Epithelial cell of esophagus (primary cell): ENCODE data around the gene UTP25.

Experiments used
- DNase-seq: peaks from one replicate; pipeline ENCODE4 v3.0.0; 2010; ENCODE audit warnings: low read depth
- H3K4me3 ChIP-seq: 2 replicates; pipeline ENCODE4 v1.5.1; 2011; ENCODE audit warnings: mild to moderate bottlenecking, low read length, control low read depth
- TF ChIP-seq, protein P1 (sequence below): IDR thresholded peaks from 2 replicates; pipeline ENCODE4 v1.5.1; 2011; ENCODE audit warnings: low read depth, mild to moderate bottlenecking, low read length, control low read depth, inconsistent platforms; ENCODE audit not compliant: insufficient read depth; ENCODE audit errors: missing control alignments

Gene UTP25

DNA sequence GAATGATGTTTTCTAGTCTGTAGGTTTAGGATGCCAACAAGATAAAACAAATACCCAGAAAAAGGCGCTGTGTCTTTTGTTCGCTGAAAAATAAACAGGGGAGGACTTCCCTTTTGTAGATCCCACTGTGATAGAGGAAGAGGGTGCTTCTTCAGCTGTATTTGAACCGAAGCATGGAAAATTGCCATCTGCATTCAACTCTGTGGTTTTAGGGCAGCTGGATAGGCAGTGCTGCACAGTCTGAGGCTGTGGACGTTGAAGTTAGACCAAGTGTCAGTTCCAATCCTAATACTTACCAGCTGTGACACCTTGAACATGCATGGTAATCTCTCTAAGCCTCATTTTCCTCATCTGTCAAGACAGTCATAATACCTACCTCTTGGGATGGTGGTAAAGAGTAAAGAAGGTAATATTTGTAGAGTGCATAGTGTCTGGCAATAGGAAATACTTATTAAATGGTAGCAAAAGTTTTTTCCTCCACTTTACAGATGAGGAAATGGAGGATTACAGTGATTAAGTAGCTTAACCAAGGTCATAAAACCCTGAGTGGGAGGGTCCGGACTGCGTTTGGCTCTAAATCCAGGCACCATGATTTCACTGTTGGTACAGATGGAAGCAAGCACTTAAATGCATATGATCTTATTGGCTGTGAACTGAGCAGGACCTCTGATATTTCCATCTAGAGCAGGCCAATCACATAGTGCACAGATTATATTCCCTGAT, 48.5 kb downstream of the UTP25 start:
- no peak overlapping the region for H3K4me3 ChIP-seq
- DNase-seq, result no peak
- TF ChIP-seq, protein P1, sequence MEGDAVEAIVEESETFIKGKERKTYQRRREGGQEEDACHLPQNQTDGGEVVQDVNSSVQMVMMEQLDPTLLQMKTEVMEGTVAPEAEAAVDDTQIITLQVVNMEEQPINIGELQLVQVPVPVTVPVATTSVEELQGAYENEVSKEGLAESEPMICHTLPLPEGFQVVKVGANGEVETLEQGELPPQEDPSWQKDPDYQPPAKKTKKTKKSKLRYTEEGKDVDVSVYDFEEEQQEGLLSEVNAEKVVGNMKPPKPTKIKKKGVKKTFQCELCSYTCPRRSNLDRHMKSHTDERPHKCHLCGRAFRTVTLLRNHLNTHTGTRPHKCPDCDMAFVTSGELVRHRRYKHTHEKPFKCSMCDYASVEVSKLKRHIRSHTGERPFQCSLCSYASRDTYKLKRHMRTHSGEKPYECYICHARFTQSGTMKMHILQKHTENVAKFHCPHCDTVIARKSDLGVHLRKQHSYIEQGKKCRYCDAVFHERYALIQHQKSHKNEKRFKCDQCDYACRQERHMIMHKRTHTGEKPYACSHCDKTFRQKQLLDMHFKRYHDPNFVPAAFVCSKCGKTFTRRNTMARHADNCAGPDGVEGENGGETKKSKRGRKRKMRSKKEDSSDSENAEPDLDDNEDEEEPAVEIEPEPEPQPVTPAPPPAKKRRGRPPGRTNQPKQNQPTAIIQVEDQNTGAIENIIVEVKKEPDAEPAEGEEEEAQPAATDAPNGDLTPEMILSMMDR, result no peak

DNA sequence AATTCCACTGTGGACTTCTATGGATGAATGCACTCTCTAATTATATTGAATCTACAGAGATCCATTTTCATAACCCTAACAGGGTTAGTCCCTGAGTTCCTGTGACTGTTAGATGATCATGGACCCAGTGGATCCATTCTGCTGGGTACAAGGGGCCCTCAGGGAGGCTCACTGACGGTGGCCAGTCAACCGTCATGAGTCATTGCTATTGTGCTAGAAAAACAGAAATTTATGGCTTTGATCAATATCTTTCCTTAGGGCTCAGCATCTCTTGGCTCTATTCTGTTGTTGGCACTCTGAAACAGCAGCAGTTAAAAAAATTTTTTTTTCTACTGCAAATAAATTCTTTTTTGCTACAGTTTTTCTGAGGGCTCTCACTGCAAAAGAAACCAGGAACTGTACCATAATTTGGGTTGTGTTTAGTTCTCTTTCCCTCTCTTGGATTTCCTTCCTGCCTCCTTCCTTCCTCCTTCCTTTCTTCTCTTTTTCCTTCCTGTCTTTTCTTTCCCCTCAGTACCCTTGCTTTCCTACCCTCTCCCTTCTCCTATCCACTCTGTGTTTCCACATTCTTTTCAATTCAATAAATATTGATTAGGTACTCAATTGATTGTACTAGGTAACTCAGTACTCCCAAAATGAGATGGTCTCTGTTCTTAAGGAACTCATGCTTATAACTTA, 49.5 kb downstream of the UTP25 start:
- DNase-seq, result no peak
- TF ChIP-seq, protein P1, result no peak
- no peak overlapping the region for H3K4me3 ChIP-seq

DNA sequence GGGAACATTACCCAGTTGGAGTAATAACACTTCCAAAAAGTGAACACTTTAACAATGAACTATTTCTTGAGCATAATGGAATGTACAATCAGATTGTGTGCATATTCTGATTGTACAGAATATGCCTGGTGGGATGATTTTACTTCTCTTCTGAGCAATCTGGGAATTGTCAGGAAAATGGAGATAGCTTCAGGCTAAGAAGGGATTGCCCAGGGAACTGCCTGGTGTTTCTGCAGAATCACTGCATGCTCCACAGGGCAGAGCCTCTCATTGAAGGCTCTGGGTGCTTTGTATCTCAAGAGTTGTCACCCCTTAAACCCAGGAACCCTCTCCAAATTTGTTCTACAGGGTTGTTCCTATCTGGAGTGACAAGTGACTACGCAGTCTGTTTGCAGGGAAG, 51.2 kb downstream of the UTP25 start:
- DNase-seq, result no peak
- H3K4me3 ChIP-seq, result no peak overlapping the region
- TF ChIP-seq, protein P1, result no peak

DNA sequence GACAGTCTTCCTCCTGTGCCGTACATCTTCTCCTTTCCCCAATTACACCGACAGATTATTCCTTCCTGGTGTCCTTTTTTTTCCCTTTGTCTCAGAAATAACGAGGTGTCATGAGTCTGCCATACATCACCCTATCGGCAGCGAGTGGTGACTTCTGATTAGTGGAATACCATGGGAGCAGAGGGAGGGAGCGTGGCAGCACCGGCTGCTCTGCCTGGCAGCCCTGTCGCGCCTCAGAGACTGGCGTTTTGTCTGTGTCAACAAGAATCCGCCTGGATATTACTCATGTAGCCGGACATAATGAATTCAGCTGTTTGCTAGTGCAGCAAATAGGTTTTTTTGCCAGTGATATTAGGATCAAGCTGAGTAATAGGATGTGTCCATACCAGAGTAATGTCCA, 51.8 kb downstream of the UTP25 start:
- peak; percentile 71 for DNase-seq
- TF ChIP-seq, protein P1, result no peak
- H3K4me3 ChIP-seq, result no peak overlapping the region

DNA sequence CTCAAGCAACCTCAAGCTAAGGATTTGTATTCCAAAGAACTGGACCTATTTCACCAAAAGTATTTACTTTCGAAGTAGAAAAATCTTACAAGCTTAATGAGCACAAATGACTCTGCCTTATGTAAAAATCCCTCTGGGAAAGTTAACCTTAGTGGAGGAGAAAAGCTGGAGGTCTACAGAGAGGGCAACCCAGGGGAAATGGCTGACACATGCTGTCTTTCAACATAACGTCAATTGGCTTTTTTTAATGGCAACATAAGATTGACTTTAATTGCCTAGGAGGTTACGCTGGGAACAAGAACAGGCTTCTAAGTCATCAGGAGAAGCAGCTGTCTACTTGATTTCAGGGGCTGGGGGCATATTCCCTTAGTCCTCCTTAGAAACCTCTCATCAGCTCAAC, 52.3 kb downstream of the UTP25 start:
- no peak for DNase-seq
- H3K4me3 ChIP-seq, result no peak overlapping the region
- TF ChIP-seq, protein P1, result no peak

DNA sequence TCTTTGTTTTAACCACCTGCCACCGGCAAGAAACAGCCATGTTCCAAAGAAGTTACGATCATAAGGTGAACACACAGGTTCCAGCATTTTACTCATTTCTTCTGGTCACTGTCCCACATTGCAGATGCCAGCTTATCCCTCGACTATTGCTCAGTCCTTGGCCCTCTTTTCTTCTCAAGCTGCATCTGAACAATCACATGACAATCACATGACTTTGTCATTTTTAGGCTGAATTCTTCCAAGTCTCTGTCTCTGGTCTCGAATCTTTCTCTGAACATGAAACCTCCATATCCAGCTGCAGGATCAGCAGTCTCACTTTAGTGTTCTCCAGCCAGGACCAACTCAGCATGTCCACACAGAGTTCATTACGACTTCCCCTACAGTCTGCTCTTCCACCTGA, 53.8 kb downstream of the UTP25 start:
- no peak for DNase-seq
- TF ChIP-seq, protein P1, result no peak
- H3K4me3 ChIP-seq, result no peak overlapping the region

DNA sequence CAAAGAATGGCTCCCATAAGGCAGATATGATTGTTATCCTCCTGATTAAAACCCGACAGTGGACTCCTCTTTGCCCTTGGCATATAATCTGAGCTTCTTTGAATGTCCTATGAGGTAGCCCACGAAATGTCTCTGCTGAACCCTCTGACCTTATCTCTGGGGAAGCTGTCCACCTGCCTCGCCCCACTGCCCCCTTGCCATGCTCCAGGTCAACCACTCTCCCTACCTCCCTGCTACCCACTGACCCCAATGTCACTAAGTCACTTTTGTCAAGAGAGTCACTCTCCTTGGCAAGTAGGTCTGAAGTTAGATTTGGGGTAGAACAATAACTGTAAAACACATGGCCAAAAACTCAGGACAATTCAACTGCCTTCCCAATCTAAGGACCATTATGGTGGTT, 54.5 kb downstream of the UTP25 start:
- TF ChIP-seq, protein P1, result no peak
- DNase-seq, result no peak
- H3K4me3 ChIP-seq, result no peak overlapping the region
